NAMALWA (cell line): Measurements from ENCODE around the gene COX6B2.

ENCODE experiments used
- DNase-seq: peaks from one replicate; pipeline ENCODE4 v3.0.0-alpha.2; 2015; ENCODE audit warnings: low spot score

COX6B2 gene

DNA sequence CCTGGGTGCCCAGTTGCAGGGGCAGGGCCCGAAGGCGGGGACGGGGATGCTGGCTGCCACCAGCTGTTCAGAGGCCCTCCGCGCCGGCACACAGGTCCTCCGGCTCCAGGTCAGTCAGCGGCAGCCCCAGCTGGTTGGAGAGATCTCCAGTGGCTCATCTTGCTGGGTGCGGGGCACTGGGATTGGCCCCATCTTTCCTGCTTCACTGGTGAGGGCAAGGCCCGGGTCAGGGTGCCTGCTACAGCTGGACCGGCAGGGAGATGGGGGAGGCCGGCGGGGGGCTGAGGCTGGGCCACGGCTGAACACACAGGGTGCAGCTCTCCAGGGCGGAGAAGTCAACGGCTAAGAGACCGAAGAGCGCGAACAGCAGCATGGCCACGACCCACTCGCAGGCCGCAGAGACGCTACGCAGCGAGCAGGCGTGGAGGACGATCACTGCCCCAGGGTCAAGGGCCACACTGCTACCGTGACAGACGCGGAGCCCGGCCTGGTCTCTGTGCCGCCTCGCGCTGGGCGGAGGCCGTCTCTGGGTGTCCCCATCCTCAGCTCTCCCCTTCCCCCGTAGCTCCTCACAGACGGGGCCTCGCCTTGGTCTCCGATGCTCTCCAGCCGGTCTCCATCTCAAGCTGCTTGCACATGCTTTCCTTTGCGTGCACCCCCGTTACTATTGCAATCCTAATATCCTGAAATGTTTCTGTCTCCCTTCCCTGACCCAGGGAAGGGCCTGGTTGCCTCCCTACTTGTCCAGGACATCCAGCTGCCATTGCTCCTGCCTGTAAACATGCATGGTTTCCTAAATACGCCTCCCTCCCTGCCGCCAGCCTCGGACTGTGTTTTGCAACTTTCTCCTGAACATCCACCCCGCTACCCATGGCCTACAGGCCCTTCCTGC, 41.7 kb downstream of the COX6B2 start:
- DNase-seq = no peak

DNA sequence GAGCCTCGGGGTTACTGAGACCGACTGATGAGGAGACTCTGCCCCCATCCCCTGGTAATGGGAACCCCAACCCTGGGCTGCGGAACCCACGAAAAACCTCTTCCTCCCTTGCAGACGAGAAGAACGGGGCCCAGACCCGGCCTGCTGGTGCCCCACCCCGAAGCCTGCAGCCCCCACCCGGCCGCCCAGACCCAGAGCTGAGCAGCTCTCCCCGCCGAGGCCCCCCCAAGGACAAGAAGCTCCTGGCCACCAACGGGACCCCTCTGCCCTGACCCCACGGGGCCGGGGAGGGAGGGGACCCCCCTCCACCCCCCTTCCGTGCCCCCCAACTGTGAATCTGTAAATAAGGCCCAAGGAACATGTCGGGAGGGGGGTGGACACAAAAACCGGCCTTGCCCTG, 42.7 kb downstream of the COX6B2 start:
- no peak for DNase-seq

DNA sequence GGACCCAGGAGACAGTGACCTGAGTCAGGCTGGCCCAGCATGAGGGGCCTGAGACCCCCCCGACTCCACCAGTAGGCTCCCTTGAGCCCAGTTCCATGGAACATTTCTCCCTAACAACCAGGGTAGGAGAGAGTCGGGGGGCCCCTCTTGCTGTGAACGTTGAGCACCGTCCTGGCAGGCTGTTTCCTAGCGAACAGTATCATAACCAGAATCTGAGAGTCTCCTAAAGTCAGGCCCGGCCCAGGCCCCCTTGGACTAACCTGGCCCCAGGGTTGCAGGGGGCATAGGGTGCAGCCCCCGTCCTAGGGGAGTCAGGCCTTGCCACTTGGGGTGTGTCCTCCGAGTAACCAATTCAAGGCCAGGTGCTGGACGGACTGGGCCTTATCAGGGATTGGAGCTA, 43.1 kb downstream of the COX6B2 start:
- DNase-seq = no peak

DNA sequence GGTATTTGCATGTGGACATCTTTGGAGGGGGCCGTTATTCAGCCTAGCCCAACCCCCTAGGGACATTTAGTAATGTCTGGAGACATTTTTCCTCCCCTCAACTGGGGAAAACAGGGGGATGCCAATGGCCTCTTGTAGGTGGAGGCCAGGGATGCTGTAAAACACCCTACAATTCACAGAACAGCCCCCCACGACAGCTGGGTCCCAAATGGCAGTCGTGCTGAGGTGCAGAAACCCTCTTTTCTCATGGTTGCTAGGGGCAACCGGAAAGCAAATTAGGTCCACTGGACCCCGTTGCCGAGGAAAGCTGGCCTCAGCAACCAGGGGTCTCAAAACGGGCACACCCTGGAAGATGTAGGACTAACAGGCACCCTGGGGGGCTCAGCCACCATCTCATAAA, 44.0 kb downstream of the COX6B2 start:
- DNase-seq = no peak

DNA sequence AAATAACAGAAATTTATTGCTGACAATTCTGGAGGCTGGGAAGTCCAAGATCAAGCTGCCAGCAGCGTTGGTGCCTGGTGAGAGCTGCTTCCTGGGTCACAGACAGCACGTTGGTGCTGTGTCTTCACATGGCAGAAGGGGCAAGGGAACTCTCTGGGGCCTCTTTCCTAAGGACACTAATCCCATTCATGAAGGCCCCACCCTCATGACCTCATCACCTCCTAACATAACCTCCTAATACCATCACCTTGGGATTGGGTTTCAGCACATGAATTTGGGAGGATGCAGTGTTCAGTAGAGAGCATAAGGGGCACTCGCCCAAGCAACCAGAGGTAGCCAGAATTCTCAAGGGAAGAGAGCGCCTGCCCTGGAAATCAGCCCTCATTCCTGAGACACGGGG, 45.1 kb downstream of the COX6B2 start:
- no peak for DNase-seq

DNA sequence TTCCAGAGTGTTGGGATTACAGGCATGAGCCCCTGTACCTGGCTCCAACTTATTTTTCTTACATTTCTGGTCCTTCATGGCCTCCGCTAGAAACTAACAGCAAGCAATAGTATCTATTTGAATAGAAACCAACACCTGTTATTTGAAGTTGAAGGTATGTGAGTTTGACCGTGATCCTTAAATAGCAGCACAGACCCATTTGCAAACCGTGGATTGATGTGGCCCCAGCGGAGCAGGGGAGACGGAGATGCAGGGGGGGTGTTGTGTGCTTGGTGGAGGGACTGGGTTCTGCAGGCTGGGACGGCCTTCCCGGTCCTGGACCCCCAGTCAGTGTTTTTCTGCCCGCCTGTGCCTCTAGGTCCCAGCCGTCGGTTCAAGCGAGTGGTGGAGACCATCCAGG, 46.2 kb downstream of the COX6B2 start:
- DNase-seq = no peak

DNA sequence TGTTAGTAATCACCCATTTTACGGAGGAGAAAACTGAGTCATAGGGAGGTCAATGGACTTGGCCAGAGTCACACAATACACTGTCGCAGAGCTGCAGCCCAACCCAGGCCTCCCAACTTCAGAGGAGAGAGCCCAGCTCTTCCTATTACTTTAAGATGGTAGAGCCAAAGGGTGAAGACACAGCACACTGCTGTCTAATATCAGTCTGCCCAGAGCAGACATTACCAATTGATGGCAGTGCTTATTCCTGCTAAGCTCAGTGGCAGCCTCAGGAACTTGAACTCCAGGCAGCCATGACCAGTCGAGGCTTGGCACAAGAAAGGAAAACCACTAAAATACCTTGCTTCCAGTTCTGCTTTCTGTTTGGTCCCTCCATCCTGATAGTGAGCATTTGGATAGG, 47.8 kb downstream of the COX6B2 start:
- DNase-seq = no peak

DNA sequence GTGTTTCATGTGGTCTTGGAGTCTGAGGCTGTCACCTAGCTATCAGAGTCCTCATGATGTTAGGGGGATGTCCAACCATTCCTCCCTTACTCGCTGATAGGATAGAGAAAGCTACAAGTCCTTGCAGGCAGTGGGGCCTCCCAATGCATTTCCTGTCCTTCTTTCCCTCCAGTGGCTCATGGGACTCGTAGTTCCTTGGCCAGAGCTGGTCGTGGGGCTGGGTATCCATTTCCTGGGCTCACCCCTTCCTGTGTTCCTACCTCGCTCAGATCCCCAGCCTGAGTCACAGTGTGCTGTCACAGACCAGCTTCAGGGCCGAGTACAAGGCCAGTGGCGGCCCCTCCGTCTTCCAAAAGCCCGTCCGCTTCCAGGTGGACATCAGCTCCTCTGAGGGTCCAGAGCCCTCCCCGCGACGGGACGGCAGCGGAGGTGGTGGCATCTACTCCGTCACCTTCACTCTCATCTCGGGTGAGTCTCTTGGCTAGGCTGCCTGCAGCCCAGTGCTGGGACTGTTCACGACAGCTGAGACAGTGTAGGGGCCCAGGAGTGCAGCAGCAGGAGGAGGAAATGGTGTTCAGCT, 48.4 kb downstream of the COX6B2 start:
- no peak for DNase-seq

DNA sequence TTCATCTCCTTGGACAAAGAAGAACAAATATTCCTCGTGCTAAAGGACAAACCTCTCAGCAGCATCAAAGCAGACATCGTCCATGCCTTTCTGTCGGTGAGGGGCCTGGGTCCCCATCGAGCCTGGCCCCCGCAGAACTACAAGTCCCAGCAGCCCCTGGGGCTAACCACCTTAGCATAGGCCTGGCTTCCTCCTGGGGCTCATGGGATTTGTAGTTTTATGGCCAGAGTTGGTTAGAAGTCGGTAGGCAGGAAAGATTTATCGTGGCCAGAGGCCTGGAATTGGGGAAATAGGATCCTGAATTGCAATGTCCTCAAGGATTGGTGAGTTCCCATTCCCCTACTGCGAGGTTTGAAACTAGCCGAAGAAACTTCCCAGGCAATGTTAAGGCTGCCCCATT, 49.0 kb downstream of the COX6B2 start:
- DNase-seq = peak; percentile 75

DNA sequence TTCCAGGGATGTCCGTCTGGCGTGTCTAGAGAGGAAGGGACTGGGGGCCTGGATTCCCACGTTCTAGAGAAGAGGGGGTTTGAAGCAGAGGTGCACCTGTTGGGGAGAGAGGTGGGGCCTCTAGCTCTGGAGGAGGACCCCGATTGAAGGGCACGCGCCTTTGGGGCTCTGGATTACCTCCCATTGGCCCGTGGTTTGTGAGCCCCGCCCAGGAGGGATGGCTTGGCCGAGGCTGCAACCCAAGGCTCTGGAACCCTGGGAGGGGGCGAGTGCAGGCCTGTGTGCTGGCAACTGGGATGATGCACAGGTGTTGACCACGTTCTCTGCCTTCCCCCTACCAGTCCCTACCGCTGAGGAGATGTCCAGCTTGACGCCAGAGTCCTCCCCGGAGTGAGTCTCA, 49.5 kb downstream of the COX6B2 start:
- no peak for DNase-seq

DNA sequence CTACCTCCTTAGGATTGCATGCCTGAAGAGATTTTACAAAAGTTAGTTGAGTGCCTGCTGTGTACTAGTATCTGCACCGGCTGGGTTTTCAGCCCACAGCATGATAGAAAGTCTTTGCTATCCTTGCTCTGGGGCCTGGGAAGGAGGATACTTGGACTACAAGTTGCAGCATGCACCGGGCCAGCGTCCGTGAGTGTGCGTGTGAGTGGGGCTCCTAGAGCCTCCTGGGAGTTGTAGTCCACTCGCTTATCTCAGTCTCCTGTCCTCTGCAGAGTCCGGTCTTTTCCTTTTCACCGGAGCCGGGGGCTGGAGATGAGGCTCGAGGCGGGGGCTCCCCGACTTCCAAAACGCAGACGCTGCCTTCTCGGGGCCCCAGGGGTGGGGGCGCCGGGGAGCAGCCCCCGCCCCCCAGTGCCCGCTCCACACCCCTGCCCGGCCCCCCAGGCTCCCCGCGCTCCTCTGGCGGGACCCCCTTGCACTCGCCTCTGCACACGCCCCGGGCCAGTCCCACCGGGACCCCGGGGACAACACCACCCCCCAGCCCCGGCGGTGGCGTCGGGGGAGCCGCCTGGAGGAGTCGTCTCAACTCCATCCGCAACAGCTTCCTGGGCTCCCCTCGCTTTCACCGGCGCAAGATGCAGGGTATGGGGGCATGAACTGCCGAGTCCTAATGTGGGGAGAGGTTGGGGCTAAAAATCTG, 50.1 kb downstream of the COX6B2 start:
- peak; percentile 65 for DNase-seq

DNA sequence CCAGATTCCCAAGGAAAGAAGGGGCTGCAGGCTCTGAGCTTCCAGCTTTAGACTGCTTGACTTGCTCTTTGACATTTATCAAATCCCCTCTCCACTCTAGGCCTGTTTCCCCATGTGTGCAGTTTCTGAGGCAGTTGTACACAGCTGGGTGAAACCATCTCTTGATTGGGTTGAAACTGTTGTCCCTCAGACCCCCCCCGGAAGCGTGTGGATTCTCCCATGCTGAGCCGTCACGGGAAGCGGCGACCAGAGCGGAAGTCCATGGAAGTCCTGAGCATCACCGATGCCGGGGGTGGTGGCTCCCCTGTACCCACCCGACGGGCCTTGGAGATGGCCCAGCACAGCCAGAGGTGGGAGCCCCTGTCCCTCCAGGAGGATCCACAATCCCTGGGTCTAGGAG, 51.0 kb downstream of the COX6B2 start:
- DNase-seq = no peak

DNA sequence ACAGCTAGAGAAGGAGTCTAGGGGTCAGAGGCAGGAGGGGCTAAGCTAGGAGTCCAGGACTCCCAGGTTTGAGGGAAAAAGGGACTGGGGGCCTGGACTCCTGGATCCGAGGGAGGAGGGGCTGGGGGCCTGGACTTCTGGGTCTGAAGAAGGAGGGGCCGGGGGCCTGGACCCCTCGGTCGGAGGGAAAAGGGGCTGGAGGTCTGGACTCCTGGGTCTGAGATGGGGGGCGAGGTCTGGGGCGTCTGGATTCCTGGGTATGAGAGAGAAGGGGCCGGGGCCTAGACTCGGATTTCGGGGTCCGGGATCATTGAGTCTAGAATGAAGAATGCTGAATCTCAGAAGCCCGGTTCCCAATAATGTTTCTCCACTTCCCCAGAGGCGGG, 52.2 kb downstream of the COX6B2 start:
- DNase-seq = no peak

DNA sequence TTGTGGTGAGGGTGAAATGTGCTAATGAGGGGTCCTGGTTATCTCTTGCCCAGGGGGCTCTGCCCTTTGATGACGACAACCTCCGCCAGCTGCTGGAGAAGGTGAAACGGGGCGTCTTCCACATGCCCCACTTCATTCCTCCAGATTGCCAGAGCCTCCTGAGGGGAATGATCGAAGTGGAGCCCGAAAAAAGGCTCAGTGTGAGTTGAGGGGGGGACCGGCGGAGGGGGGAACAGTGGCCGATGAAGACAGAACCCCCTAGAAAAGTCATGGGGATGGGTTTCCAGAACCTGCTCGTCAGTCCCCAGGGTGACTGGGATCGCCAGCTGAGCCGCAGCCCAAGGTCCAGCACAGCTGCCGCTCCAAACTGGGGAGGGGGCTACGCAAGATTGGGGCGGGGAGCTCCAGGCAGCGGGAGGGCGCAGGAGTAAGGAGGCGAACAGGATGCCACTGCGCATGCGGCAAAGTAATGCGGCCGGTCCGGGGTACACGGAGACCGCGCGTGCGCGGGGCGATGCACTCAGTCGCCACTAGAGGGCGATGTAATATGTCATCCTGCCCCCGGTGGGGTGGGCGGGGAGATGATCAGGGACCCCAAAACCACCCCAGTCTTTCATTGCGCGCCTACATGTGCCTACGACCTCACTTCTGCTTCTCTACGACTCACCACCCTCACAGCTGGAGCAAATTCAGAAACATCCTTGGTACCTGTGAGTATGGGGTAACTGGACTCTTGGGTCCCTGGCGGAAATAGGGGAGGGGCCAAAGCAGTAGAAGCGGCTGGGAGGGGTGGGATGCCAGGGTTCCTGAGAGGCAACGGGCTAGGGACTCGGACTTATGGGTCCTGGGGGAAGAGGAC, 52.8 kb downstream of the COX6B2 start:
- peak; percentile 92 for DNase-seq

DNA sequence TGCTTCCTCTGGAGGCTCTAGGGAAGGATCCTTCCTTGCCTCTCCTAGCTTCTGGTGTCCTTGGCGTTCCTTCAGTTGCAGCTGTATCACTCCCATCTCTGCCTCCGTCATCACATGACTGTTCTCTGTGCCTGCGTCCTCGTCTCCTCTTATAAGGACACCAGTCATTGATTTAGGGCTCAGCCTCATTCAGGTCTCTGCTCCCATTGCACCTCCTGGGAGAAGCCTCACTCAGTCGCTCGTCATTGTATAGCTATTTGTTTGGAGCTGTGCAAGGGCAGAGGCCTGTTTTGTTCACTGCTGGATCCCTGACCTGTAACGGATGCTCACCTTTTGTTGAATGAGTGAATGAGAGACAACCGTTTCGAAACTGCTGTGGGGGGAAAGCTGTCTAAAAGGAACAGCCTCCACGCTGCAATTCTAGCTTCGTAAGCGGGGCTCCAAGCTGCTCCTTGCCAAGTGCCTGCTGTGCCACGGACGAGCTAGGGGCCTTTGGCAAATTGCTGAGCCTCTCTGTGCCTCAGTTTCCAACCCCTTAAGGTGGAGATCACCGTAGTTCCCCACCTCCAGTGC, 53.5 kb downstream of the COX6B2 start:
- DNase-seq = no peak

DNA sequence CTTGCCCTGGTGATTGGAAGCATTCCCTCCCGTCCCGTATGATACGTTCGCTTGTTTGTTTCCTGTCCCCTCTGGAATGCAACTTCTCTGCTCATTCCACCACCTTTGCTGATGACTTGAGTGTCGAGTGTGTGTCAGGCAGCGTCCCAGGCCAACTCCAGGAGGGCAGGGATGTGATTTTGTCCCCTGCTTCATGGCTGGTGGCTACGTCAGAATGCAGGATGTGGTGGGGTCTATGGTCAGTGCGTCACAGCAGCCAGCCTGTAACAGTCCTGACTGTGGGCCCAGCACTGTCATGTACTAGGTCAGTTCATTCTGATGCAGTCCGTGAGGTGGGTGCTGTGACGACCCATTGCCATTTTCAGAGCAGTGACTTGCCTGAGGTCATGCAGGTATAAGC, 54.5 kb downstream of the COX6B2 start:
- no peak for DNase-seq
